Colonic mucosa (tissue), 4 donors: Measurements from ENCODE around the gene DPM2. TPM values are rescaled to one million over a fixed set of nuclear protein-coding genes. Genes with fewer than 3 reads are reported as not detected.

Experiments
- DNase-seq: peaks from one replicate; pipeline ENCODE4 v3.0.0-alpha.2; 2020
- H3K27ac ChIP-seq: fragments of 200-600 bp; one replicate; pipeline ENCODE4 v1.8.0; 2021
- H3K27me3 ChIP-seq: fragments of 200-600 bp; one replicate; pipeline ENCODE4 v1.8.0; 2021
- H3K36me3 ChIP-seq: fragments of 200-600 bp; one replicate; pipeline ENCODE4 v1.8.0; 2021
- H3K4me1 ChIP-seq: fragments of 200-600 bp; one replicate; pipeline ENCODE4 v1.8.0; 2021; ENCODE audit warnings: mild to moderate bottlenecking
- H3K4me3 ChIP-seq: fragments of 200-600 bp; one replicate; pipeline ENCODE4 v1.8.0; 2021
- H3K9ac ChIP-seq, 2 donors: one replicate each; pipeline ENCODE4 v1.7.0; 2013; ENCODE audit warnings: control low read depth in 2 of 2, low read depth in 2 of 2, low read length in 2 of 2
- H3K9me3 ChIP-seq: fragments of 200-600 bp; one replicate; pipeline ENCODE4 v1.8.0; 2021
- intact Hi-C: fragments of 100-400 bp; cut with DNase I; formaldehyde crosslinking; loops from one replicate; pipeline ENCODE4 v1.14.1; 2022
- total RNA-seq, 2 donors: library from RNA; stranded (reverse); fragmentation: NEBNext Ultra II Directional in 1 of 2; extraction: Animal tissue kit (Norgen Biotek cat#: 25700) in 1 of 2; gene quantifications; one replicate each; pipeline ENCODE4 v1.2.1, GENCODE V29; 2021
- TF ChIP-seq, protein P1 (sequence below): fragments of 200-600 bp; IDR thresholded peaks from one replicate; pipeline ENCODE4 v1.8.0; 2022; ENCODE audit warnings: antibody characterized with exemption, mild to moderate bottlenecking
- donor health status: healthy.
- donor health status: DM: no; HTN: no; CAD: no.
- donor health status: DM: no; HTN: no; CAD: no.

The DPM2 gene
- total RNA-seq, 2 donors from 2014 or later, result 25.7 to 38.9 TPM

DNA sequence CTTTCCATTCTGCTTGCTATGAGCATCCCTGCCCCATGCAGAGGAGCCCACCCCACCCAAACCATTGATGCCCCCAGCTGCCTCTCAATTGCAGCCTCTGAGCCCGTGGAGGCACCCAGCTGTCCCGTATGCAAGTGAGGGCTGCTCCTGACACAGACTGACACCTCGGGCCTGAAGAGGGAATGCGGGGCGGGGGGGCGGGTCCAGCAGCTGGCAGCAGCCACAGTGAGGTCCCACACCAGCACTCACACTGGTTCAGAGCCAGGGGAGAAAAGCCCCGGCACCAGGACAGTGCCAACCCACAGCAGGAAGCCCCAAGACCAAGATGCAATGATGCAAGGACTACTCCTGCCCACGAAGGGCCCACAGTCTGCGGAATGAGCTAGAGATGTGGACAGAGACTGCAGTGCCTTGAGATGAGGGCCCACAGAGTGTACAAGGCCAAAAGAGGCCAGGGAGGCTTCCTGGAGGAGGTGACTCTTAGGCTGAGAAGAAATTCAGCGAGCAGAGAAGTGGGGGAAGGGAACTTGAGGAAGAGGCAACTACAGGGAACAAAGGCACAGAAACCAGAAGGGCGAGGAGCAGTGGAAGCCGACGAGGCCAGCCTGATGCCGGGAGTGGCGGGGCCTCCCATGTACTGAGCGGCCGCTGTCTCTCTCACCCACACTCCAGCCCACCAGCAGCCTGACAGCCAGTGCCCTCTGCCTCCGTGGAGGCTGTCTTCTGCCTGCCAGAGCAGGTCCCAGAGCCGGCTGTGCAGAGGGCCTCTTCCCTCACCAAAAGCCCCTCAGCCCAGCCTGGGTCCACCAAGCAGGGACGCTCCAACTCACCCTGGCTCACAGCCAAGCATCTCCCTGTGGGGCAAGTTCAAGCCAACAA, 33.9 kb upstream of the DPM2 start:
- intact Hi-C loops, result no loop called here
- Histone ChIP-seq H3K27me3 (no peaks in the 10 kb centered on the region), H3K9me3 (no peaks in the 10 kb centered on the region), H3K4me3 (no peak overlapping the region), H3K27ac (peak overlapping the region; percentile 96), H3K36me3 (no peaks in the 10 kb centered on the region), H3K9ac (peak overlapping the region; percentile 40 to 65), H3K4me1 (peaks cover 71% of the 10 kb centered on the region)
- DNase-seq, result peak; percentile 39
- TF ChIP-seq, protein P1, sequence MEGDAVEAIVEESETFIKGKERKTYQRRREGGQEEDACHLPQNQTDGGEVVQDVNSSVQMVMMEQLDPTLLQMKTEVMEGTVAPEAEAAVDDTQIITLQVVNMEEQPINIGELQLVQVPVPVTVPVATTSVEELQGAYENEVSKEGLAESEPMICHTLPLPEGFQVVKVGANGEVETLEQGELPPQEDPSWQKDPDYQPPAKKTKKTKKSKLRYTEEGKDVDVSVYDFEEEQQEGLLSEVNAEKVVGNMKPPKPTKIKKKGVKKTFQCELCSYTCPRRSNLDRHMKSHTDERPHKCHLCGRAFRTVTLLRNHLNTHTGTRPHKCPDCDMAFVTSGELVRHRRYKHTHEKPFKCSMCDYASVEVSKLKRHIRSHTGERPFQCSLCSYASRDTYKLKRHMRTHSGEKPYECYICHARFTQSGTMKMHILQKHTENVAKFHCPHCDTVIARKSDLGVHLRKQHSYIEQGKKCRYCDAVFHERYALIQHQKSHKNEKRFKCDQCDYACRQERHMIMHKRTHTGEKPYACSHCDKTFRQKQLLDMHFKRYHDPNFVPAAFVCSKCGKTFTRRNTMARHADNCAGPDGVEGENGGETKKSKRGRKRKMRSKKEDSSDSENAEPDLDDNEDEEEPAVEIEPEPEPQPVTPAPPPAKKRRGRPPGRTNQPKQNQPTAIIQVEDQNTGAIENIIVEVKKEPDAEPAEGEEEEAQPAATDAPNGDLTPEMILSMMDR, result no peak

DNA sequence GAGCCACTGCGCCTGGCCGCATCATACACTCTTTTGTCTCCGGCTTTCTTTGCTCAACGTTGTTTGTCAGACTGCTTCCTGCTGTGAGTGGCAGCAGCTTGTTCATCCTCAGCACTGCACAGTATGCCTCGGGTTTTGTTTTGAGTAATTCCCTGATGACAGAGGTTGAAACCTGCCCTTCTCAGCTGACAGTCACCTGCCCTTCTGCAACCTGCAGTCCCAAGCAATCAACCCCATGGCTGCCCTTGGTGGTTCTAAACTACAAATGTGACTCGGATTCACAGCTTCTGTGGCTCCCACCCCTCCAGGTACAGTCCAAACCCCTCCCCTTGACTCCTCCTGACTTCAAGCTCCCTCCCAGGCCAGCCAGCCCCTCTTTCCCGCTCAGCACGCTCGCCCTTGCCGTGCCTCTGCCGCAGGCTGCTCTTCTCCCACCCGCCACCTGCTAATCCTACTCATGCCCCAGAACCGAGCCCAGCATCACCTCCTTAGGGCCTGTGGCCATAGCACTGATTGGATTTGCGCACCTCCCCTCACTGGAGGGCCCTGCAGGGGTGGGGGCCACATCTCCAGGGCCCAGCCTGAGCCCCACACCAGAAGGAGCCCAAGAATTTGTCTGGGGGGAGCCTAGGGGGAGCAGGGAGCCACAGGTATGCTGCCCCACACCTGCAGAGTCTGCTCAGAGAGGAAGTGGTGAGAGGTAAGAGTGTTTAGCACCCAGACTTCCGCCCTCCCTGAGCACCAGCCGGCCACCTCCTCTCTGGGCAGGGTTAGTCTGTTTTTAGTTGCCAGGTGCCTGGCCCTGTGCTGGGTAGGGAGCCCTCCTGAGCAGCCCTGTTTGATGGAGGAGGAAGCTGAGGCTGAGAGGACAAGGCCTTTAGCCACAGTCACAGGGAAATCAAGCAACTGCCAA, 33.0 kb upstream of the DPM2 start:
- Histone ChIP-seq H3K27me3 (no peaks in the 10 kb centered on the region), H3K9ac (peak overlapping the region; percentile 48 to 58), H3K36me3 (no peaks in the 10 kb centered on the region), H3K4me1 (peaks cover 72% of the 10 kb centered on the region), H3K9me3 (no peaks in the 10 kb centered on the region), H3K27ac (peak overlapping the region; percentile 96), H3K4me3 (no peak overlapping the region)
- DNase-seq, result no peak
- TF ChIP-seq, protein P1, result no peak
- intact Hi-C loops, result no loop called here

DNA sequence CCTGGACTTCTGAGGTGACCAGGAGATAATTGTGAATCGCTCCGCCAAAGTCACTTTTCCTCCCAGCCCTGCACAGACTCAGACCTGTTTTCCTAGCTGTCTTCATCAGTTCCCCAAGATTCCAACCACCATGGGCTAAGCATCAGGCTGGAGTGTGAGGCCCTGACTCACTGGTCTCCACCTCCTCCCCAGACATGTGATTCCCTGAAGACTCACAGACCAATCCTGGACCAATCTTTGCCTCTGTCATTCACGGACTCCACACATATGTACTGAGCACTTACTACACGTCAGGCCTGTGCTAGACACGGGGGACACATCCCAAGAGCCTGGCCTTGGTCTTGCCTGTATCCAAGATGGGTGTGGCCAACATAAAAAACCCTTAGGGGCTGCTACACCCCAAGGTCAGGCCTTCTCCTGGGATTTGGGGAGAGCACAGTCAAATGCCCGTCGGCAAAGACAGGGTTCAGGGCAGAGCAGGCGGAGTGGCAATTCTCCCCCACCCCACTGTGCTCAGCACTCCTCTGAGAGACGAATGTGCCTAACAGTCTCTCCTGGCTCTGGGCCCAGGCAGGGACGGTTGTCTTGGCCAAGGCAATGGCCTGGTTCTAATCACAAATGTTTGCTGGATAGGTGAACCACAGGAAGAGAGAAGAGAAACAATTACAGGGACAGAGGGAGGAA, 31.2 kb upstream of the DPM2 start:
- no peaks in the 10 kb centered on the region for H3K9me3 ChIP-seq
- H3K4me1 ChIP-seq, result peaks cover 73% of the 10 kb centered on the region
- no peaks in the 10 kb centered on the region for H3K36me3 ChIP-seq
- H3K4me3 ChIP-seq, result no peak overlapping the region
- intact Hi-C loops, result no loop called here
- no peaks in the 10 kb centered on the region for H3K27me3 ChIP-seq
- H3K9ac ChIP-seq, result peak overlapping the region in 1 of 2 donors; percentile 59
- TF ChIP-seq, protein P1, result no peak
- H3K27ac ChIP-seq, result peak overlapping the region; percentile 96
- peak; percentile 71 for DNase-seq

DNA sequence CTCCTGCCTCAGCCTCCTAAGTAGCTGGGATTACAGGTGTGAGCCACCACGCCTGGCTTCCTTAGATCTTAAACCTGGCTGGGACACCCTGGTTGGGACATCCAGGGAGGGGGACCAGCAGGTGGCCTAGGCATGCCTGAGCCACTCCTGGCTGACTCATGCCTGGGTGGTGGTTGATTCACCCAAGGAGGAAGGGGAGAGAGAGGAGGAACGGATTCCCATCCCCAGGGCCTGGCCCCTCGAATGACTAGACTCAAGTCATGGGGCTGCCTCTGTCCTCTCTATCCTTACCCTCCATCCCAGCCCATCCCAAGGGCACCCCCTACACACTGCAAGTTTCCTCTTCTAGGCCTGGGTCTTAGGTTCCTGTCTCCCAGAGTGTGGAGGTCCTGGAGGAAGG, 30.4 kb upstream of the DPM2 start:
- peak overlapping the region; percentile 96 for H3K27ac ChIP-seq
- H3K36me3 ChIP-seq, result no peaks in the 10 kb centered on the region
- DNase-seq, result peak; percentile 77
- H3K27me3 ChIP-seq, result no peaks in the 10 kb centered on the region
- H3K9me3 ChIP-seq, result no peaks in the 10 kb centered on the region
- H3K4me3 ChIP-seq, result no peak overlapping the region
- intact Hi-C loops, result no loop called here
- peaks cover 72% of the 10 kb centered on the region for H3K4me1 ChIP-seq
- TF ChIP-seq, protein P1, result no peak
- peak overlapping the region in 1 of 2 donors; percentile 80 for H3K9ac ChIP-seq
